Endothelial cell of umbilical vein (primary cell): ENCODE results near the gene CFAP77.

Source experiments
- CTCF ChIP-seq, 2 donors: IDR thresholded peaks; 1 replicate in 1 of 2; 2 replicates in 1 of 2; pipeline ENCODE4 v1.5.1; 2011; ENCODE audit warnings: low read length in 2 of 2, mild to moderate bottlenecking in 2 of 2, moderate library complexity in 2 of 2, control low read depth in 1 of 2, inconsistent platforms in 1 of 2, low read depth in 1 of 2; ENCODE audit not compliant: insufficient read depth in 1 of 2; ENCODE audit errors: extremely low read depth in 1 of 2
- EZH2 ChIP-seq: IDR thresholded peaks from 2 replicates; pipeline ENCODE4 v1.6.1; 2012; ENCODE audit warnings: borderline replicate concordance, low read depth, mild to moderate bottlenecking, moderate library complexity, low read length, inconsistent platforms; ENCODE audit not compliant: severe bottlenecking
- MAX ChIP-seq: IDR thresholded peaks from 2 replicates; pipeline ENCODE4 v1.6.1; 2011; ENCODE audit not compliant: insufficient read depth, insufficient read length
- MYC ChIP-seq: IDR thresholded peaks from one replicate; pipeline ENCODE4 v1.6.1; 2011; ENCODE audit warnings: mild to moderate bottlenecking, low read depth, low read length
- POLR2A ChIP-seq: IDR thresholded peaks from 2 replicates; pipeline ENCODE4 v1.6.1; 2012; ENCODE audit warnings: low read depth, mild to moderate bottlenecking, control low read depth, low read length

- TF ChIP-seq CTCF (IDR thresholded peaks at IDR 0.05; ENCODE audit: extremely low read depth in 1 of 2, insufficient read depth in 1 of 2, low read depth in 1 of 2, low read length in 2 of 2) (no peak), MYC (no peak), POLR2A (no peak), MAX (no peak), EZH2 (no peak)
Observed at GRCh38 chr9:132410642-132411041, 631 bp downstream of the CFAP77 start.
